ENCODE results near the gene TTC24.

DNA sequence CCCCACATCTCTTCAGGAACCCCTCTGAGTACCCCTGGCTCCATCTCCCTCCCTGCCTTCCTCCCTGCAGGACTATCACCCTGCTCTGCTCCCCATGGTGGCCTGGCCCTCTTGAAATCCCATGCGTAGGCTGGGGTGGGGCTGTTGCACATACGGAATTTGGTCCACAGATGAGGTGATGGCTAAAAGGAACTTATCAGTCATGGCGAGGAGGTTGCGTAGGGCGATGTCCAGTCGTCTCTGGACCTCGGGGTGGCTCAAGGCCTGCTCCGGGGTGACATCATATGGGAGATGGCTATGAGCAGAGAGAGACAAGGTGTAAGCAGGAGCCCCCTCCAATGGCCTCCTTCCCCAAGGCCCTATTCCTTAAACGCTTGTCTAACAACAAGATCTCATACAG, 42.5 kb upstream of the TTC24 start:
- TF ChIP-seq POLR2AphosphoS5 (IDR thresholded peaks at IDR 0.05; ENCODE audit: low read depth, low read length) (no peak), POLR2A (IDR thresholded peaks at IDR 0.05; ENCODE audit: low read depth, low read length) (no peak), PAX5 (IDR thresholded peaks at IDR 0.05; ENCODE audit: insufficient read depth, low read length, severe bottlenecking) (no peak)
